SJSA1 (cell line): ENCODE measurements around the gene WDR82. TPM values are rescaled to one million over a fixed set of nuclear protein-coding genes. Genes with fewer than 3 reads are reported as not detected.

Experiments used
- DNase-seq, 2 experiments: peaks; one replicate each; pipeline ENCODE4 v3.0.0-alpha.2; 2015 to 2020; ENCODE audit warnings: low spot score in 2 of 2, low read depth in 1 of 2
- H3K27ac ChIP-seq: fragments of 250-450 bp; sonication (Bioruptor Pico); 2 replicates; pipeline ENCODE4 v1.5.1; 2020; ENCODE audit warnings: mild to moderate bottlenecking, moderate library complexity
- H3K27me3 ChIP-seq: fragments of 250-450 bp; sonication (Bioruptor Pico); replicated peaks from 2 replicates; pipeline ENCODE4 v1.5.1; 2020; ENCODE audit warnings: mild to moderate bottlenecking, moderate library complexity
- H3K36me3 ChIP-seq: fragments of 250-450 bp; sonication (Bioruptor Pico); 2 replicates; pipeline ENCODE4 v1.5.1; 2020; ENCODE audit warnings: mild to moderate bottlenecking
- H3K4me1 ChIP-seq: fragments of 250-450 bp; sonication (Bioruptor Pico); replicated peaks from 2 replicates; pipeline ENCODE4 v1.6.1; 2021; ENCODE audit warnings: mild to moderate bottlenecking
- H3K4me3 ChIP-seq: fragments of 250-450 bp; sonication (Bioruptor Pico); 2 replicates; pipeline ENCODE4 v1.5.1; 2020; ENCODE audit warnings: mild to moderate bottlenecking
- H3K9me3 ChIP-seq: fragments of 250-450 bp; sonication (Bioruptor Pico); replicated peaks from 2 replicates; pipeline ENCODE4 v1.5.1; 2020; ENCODE audit warnings: mild to moderate bottlenecking
- total RNA-seq: library from RNA; depleted of rRNA; stranded (reverse); fragments of >200 nt; shearing (Covaris generic); gene quantifications from 2 replicates; pipeline ENCODE4 v1.2.3, GENCODE V29; 2014

Gene WDR82
- total RNA-seq, 1 experiment from 2014 or later: 37.0 TPM

DNA sequence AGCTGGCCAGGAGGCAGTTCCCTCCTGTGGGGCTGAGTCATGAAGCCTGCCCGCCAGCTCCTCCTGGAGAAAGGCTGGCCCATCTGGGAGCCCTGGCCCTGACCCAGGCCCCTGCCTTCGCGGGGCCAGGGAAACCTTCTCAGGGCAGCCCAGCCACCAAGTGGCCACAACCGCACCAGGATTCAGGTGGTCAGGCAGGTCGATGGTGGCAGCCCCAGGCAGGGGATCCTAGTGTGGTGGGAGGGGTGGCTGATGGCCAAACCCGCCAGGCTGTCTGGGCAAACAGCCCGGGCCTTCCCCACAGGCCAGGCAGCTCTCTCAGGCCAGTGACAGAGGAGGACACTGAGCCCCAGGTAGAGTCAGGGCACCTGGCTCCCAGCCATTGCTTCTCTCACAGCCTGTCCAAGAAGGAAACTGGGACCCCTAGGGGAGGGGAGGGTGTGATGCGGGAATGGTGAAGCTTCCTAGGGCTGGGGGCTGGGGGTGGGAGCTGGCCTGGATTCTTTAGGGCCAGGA, 40.7 kb downstream of the WDR82 start:
- peak; percentile 75 to 83 for DNase-seq
- Histone ChIP-seq H3K4me3 (peak overlapping the region; percentile 92; the same call in 1 of the 2 replicates), H3K4me1 (peaks cover 28% of the 10 kb centered on the region), H3K9me3 (no peaks in the 10 kb centered on the region), H3K27ac (peak overlapping the region; percentile 53), H3K27me3 (no peaks in the 10 kb centered on the region), H3K36me3 (peaks cover 25% of the 10 kb centered on the region)

DNA sequence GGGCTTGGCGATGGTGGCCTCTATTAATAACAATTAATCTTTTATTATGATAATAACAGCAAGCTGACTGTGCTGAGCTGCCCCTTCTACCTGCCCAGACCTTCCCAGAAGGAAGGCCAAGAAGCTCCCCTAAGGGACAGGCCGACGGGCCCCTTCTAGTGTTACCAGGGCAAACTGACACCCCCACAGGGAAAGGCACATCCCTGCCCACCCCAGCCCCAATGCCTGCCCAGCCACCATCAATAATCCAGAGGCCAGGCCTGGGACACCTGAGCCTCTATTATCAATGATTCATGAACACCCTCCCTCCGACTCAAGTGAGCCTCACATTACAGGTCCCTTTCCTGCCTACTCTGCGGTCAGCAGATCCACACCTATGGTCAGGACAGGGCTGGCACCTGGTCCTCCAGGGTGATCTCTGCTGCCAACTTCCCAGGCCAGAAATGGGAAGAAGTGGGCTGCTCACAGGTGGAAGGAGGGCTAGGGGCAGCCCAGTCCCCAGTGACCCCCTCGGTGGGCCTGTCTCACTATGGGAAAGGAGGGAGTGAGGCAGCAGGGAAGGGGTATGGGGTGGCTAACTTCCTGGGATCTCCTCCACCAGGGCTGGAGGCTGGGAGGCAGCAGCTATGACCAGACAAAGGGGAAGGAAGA, 41.3 kb downstream of the WDR82 start:
- peaks cover 28% of the 10 kb centered on the region for H3K4me1 ChIP-seq
- H3K4me3 ChIP-seq: no peak overlapping the region
- no peaks in the 10 kb centered on the region for H3K9me3 ChIP-seq
- no peaks in the 10 kb centered on the region for H3K27me3 ChIP-seq
- H3K36me3 ChIP-seq: peaks cover 30% of the 10 kb centered on the region
- peak overlapping the region; percentile 53 for H3K27ac ChIP-seq
- DNase-seq: no peak

DNA sequence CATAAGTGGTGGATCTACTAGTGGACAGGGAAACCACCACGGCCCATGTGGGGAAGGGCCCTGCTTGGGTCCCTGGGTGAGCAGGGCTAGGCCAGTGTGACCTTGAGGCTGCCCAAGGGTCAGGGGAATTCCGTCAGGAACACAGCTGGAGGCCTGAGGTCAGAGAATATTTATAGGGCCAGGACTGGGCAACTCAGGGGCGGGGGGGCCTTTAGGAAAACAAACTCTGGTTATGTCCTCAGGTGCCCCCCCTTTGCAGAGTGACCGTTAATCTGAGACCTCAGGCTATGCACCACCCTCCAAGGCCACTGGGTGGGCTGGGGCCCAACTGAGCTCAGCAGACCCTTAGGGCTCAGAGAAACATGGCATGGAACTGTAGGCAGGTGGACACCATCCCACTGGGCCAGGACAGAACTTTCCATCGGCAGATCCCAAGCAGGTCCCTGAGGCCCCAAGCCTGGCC, 42.0 kb downstream of the WDR82 start:
- Histone ChIP-seq H3K36me3 (peaks cover 36% of the 10 kb centered on the region), H3K27me3 (no peaks in the 10 kb centered on the region), H3K27ac (no peak overlapping the region), H3K9me3 (no peaks in the 10 kb centered on the region), H3K4me1 (peaks cover 28% of the 10 kb centered on the region), H3K4me3 (no peak overlapping the region)
- DNase-seq: no peak

DNA sequence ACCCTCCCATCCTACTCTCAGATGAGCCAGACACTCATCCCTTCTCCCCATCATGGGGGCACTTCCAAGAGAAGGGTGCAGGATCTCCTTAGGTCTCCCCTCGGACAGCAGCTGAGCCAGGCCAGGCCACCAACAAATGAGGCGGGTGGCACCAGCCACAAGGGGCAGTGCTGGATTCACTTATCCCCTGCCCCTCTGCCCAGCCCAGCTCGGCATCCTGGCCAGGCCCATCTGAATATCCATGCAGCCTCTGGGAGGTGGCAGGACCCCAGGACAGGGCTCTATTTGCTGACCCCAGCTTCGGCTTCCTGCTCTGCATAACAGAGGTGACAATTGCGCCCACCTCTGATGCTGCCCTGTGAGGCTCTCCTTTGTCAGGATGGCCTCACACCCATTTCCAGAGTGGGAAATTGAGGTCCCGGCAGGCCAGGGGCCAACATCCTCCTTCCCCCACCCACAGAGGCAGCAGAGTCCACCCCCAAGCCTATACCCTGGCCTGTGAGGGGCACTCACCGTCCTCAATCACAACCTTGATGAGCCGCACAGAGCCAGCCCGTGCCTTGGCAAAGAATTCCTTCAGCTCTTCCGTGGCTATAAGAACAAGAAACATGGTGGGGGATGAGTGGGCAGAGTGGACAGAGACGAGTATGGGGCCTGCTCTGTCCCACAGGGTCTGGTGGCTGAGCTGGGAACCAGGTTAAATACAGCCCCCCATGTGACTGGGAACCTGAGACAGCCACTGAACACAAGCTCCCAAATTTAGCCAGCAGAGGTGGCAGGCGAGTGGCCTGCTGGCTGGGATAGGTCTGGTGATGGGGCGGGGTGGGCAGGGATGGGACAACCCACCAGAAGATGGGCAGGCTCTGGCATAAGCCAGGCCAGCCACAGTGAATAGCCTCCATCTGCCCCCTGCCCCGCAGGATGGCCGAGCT, 43.7 kb downstream of the WDR82 start:
- no peaks in the 10 kb centered on the region for H3K27me3 ChIP-seq
- no peak overlapping the region for H3K4me3 ChIP-seq
- no peak overlapping the region for H3K27ac ChIP-seq
- H3K36me3 ChIP-seq: peaks cover 53% of the 10 kb centered on the region
- peaks cover 21% of the 10 kb centered on the region for H3K4me1 ChIP-seq
- H3K9me3 ChIP-seq: no peaks in the 10 kb centered on the region
- no peak for DNase-seq

DNA sequence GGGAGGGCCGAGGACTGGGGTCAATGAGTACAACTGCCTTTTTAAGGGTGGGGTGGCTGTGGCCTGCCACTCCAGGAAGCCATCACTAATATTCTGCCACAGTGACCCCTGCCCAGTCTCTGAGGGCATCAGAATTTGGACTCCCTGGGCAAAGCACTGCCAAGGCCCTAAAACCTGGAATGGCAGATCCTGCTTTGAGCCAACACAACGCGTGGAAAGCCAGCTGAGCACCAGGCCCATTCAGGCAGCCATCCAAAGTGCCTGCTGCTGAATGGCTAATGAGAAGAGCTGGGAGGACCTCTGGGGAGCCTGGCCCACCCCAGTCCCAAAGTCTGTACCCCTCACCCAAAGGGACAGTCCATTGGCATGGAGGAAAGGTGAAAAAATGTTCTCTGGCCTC, 44.5 kb downstream of the WDR82 start:
- Histone ChIP-seq H3K36me3 (peaks cover 57% of the 10 kb centered on the region), H3K27me3 (no peaks in the 10 kb centered on the region), H3K27ac (no peak overlapping the region), H3K4me1 (peaks cover 20% of the 10 kb centered on the region), H3K9me3 (no peaks in the 10 kb centered on the region), H3K4me3 (no peak overlapping the region)
- DNase-seq: no peak

DNA sequence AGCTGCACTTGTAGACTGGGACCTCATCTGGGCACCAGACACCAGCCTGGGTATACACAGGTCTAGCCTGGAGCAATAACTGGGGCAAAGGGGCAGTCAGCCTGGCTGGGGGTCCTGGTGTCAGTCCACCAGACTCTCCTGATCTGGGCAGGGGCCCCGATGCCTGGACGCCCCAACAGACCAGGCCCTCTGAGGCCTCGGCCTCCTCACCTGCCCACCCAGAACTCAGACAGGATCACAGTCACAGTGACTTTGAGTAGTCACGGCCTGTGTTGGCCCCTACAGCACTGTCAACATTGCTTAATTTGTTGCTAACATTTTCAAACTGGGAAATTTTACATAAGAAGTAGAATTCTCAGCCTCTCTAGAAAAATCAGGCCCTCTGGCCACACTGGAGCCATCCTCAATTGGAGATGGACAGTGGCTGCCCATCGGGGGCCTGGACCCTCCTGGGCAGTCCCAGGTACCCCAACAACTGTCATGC, 45.3 kb downstream of the WDR82 start:
- no peaks in the 10 kb centered on the region for H3K9me3 ChIP-seq
- H3K4me1 ChIP-seq: peaks cover 16% of the 10 kb centered on the region
- H3K4me3 ChIP-seq: no peak overlapping the region
- DNase-seq: no peak
- peaks cover 60% of the 10 kb centered on the region for H3K36me3 ChIP-seq
- H3K27ac ChIP-seq: no peak overlapping the region
- H3K27me3 ChIP-seq: no peaks in the 10 kb centered on the region

DNA sequence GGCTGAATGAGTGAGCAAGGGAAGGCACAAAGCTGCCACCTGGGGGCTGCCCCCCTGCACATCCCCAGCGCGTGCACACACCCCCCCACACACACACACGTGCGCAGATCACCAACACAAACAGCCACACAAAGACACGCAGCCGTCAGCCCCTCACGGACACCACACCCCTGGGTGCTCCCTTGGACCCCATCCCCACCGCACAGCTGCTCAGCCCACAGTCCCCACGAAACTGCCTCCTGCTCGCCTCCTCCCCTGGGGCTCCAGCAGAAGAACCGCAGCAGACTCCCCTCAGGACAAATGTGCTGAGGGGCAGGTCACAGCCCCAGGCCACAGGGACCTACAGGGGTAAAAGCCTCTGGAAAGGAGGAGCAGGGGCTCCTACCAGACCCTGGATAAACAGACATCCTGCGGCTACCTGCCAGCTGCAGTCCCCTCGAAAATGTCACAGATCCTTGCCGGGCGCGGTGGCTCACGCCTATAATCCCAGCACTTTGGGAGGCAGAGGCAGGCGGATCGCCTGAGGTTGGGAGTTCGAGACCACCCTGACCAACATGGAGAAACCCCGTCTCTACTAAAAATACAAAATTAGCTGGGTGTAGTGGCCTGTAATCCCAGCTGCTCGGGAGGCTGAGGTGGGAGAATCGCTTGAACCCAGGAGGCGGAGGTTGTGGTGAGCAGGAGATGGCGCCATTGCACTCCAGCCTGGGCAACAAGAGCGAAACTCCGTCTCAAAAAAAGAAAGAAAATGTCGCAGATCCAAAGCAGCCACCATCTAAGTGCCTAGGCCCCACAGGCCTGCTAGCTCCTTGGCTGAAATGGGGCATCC, 46.0 kb downstream of the WDR82 start:
- DNase-seq: no peak

DNA sequence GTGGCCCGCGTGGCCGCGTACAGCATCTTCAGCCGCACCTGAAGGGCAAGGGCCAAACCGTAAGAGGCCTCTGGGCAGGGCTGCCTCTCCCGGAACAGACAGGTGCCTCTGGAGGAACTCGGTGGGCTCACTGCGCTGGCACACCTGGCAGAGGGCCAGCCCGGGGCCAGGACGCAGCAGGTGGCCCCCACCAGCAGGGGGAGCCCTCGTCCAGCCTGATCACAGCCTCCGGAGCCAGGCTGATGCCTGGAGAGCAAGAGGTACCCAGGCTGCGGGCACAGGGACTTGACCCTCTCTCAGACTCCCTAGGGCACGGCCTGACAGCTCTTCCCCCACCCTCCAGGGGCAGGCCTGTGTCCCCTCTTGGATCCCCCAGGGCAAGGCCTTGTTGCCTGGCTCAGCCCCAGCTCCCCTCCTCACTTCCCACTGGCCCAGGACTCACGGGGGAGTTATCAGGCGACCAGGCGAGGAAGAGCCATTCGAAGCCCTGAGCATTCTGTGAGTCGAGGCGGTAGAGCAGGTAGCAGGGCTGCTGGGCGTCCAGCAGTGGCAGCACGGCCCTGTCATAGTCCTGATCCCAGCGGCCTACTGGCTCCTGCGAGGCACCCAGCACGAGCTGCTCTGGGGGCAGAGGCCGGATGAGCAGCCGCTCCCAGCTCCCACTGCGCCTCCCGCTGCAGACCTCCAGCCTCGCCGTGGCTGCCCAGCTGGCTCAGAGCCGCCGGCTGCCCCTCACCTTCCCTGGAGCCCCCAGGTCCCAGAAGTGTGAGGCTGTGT, 46.8 kb downstream of the WDR82 start:
- H3K4me3 ChIP-seq: no peak overlapping the region
- no peaks in the 10 kb centered on the region for H3K9me3 ChIP-seq
- peak; percentile 54 to 74 for DNase-seq
- no peak overlapping the region for H3K27ac ChIP-seq
- peaks cover 60% of the 10 kb centered on the region for H3K36me3 ChIP-seq
- H3K27me3 ChIP-seq: no peaks in the 10 kb centered on the region
- H3K4me1 ChIP-seq: peaks cover 3% of the 10 kb centered on the region

More for the DNA sequence above, 46.0 kb downstream of the WDR82 start:
- no peak overlapping the region for H3K4me3 ChIP-seq
- H3K27ac ChIP-seq: no peak overlapping the region
- H3K27me3 ChIP-seq: no peaks in the 10 kb centered on the region
- H3K9me3 ChIP-seq: no peaks in the 10 kb centered on the region
- H3K4me1 ChIP-seq: peaks cover 10% of the 10 kb centered on the region
- peaks cover 60% of the 10 kb centered on the region for H3K36me3 ChIP-seq

DNA sequence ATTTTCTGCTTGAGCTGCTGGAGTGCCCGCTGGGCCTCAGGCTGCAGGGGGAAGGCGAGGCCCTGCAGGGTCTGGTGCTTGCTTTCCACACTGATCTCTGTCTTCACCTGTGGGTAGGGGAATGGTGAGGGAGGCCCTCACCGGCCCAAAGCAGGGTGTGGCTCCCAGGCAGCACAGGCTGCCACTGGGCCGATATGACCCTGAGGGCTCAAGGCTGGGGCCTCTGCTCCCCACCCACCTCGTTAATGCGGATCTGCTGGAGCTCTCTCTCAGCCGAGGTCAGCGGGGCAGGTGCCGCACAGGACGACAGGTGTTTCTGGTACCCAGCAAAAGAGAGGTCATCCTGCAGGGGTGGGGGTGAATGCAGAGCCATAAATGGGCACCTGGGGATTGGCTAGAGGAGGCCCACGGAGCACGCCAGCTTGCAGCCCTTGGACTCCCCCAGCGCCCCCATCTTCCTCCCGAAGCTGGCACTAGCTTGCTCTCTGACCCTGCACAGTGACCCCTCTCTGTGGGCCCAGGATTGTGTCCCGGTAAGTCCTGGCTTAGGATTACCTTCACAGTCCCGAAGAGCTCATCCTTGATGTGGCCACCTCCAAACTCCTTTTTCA, 47.5 kb downstream of the WDR82 start:
- Histone ChIP-seq H3K4me1 (no peaks in the 10 kb centered on the region), H3K27ac (no peak overlapping the region), H3K27me3 (no peaks in the 10 kb centered on the region), H3K36me3 (peaks cover 60% of the 10 kb centered on the region), H3K4me3 (no peak overlapping the region), H3K9me3 (no peaks in the 10 kb centered on the region)
- no peak for DNase-seq

DNA sequence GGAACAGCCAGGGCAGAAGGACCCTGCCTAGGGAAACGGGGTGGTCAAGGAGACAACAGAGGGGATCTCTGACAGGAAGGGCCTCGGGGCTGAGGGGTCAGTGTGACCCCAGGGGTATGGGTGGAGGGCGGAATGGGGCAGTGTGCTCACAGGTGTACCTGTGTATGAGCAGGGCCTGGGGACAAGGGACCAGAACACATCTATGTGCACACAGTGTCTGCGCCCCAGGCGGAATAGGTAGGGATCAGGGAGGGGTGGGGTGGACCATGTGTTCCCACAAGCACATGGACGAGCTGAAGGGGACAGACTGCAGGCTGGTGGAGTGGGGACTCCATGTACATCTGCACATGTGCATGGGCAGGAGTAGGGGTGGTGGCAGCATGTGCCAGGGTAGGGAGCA, 48.0 kb downstream of the WDR82 start:
- no peak overlapping the region for H3K4me3 ChIP-seq
- H3K27me3 ChIP-seq: no peaks in the 10 kb centered on the region
- H3K9me3 ChIP-seq: no peaks in the 10 kb centered on the region
- no peaks in the 10 kb centered on the region for H3K4me1 ChIP-seq
- peaks cover 56% of the 10 kb centered on the region for H3K36me3 ChIP-seq
- no peak for DNase-seq
- H3K27ac ChIP-seq: no peak overlapping the region

DNA sequence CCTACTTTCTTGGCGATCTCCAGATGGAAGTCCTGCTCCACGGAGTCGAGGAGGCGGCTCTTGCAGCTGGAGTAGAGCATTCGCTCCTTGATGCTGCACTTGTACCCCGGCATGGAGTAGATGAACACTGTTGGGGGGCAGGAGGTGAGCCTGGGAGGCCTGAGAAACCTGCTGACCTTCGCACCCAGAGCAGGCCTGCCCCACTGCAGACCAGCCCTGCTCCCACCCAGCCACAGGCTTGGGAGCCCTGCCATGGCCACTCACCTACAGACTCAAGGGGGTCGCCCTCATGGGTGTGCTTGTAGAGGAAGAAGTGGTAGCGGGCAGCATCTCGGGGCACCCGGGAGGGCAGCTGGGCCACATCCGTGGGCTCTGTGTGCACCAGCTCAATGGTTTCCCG, 48.8 kb downstream of the WDR82 start:
- DNase-seq: no peak
- peaks cover 49% of the 10 kb centered on the region for H3K36me3 ChIP-seq

DNA sequence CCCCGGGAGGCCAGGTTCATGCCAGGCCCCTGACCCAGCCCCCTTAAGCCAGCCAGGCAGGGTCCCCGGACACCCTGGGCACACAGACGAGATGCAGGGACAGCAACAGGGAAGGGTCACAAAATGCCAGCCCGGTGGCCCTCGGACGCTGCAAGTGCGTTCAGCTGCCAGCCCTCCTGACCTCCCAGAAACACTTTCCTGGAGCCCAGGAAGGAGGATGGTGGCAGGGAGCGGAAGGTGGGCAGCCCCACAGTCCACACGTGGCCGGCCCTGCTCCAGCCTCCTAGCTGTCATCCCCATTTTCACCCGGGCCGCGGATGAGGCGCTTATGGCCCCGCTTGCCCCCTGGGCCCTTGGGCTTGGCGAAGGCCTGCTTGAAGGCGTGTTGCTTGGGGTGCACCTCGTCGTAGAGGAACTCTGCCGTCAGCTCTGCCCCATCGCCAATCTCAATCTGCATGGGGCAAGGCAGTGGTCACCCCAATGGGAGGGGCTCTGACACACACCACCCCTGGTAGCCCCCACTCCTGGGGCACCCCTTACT, 49.6 kb downstream of the WDR82 start:
- Histone ChIP-seq H3K27ac (no peak overlapping the region), H3K27me3 (no peaks in the 10 kb centered on the region), H3K36me3 (peaks cover 41% of the 10 kb centered on the region), H3K4me3 (no peak overlapping the region), H3K9me3 (no peaks in the 10 kb centered on the region), H3K4me1 (no peaks in the 10 kb centered on the region)
- no peak for DNase-seq

More for the DNA sequence above, 48.8 kb downstream of the WDR82 start:
- Histone ChIP-seq H3K27me3 (no peaks in the 10 kb centered on the region), H3K27ac (no peak overlapping the region), H3K4me1 (no peaks in the 10 kb centered on the region), H3K9me3 (no peaks in the 10 kb centered on the region), H3K4me3 (no peak overlapping the region)
